ENCODE measurements around the gene VEZT. TPM values are rescaled to one million over a fixed set of nuclear protein-coding genes. Genes with fewer than 3 reads are reported as not detected.
"Not testable (repeated sequence)": the region's sequence is repeated elsewhere in the genome, so short reads cannot be mapped to it uniquely, and the experiment has no call there.

The VEZT gene
- total RNA-seq, 1 experiment from 2014 or later = 46.4 TPM

DNA sequence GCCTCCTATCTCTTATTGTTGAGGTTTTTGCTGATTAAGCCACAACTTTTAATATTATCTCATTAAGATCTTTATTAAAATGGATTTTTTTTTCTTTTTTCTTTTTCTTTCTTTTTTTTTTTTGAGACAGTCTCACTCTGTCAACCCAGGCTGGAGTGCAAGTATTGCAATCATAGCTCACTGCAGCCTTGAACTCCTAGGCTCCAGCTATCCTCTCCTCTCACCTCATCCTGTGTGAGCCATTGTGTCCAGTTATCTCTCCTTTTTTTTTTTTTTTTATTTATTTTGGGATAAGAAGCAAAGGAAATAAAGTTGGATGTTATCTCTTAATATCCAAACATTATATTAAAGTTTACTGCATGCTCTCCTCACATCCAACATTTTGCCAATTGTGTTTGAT, 12.7 kb downstream of the VEZT start:
- TF ChIP-seq ELF1 (IDR thresholded peaks at IDR 0.05; ENCODE audit: borderline replicate concordance, low read depth) = no peak
- TF ChIP-seq EZH2phosphoT487 (IDR thresholded peaks at IDR 0.05; ENCODE audit: borderline replicate concordance) = no peak
- no peak for TF ChIP-seq YY1 (IDR thresholded peaks at IDR 0.05; ENCODE audit: extremely low read depth, insufficient replicate concordance, low read depth, low read length)
- no peak for TF ChIP-seq CEBPB (IDR thresholded peaks at IDR 0.05; ENCODE audit: low read depth)
- TF ChIP-seq ZFX (IDR thresholded peaks at IDR 0.05) = no peak
- no peak for TF ChIP-seq EGR1 (IDR thresholded peaks at IDR 0.05; ENCODE audit: low read depth)
- no peak for TF ChIP-seq CBX3 (IDR thresholded peaks at IDR 0.05; ENCODE audit: low read depth)
- TF ChIP-seq EZH2 (IDR thresholded peaks at IDR 0.05) = no peak
- TF ChIP-seq, protein P1, sequence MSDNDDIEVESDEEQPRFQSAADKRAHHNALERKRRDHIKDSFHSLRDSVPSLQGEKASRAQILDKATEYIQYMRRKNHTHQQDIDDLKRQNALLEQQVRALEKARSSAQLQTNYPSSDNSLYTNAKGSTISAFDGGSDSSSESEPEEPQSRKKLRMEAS (IDR thresholded peaks at IDR 0.05) = no peak
- Histone ChIP-seq H3K36me3 (ENCODE audit: control insufficient read depth in 1 of 2, insufficient read depth in 2 of 2, low read length in 2 of 2) (no peaks in the 10 kb centered on the region), H3K27me3 (ENCODE audit: insufficient read depth, low read length) (no peaks in the 10 kb centered on the region), H2AFZ (ENCODE audit: low read depth, low read length, poor library complexity, severe bottlenecking) (no peak overlapping the region), H3K4me1 (ENCODE audit: control insufficient read depth in 1 of 2, insufficient read depth in 2 of 2, low read length in 2 of 2) (peaks cover 3 to 16% of the 10 kb centered on the region in 2 experiments; a peak in 3 of 4 replicates), H3K79me2 (ENCODE audit: insufficient read depth, low read length) (peaks cover 88% of the 10 kb centered on the region), H3K9me3 (ENCODE audit: control insufficient read depth in 1 of 2, insufficient read depth in 1 of 2, low read depth in 1 of 2, low read length in 2 of 2) (no peaks in the 10 kb centered on the region), H3K27ac (ENCODE audit: low read depth, low read length) (no peak overlapping the region), H3K9me2 (ENCODE audit: insufficient read depth) (no peaks in the 10 kb centered on the region), H3K4me3 (replicated peaks in 1 of 2; ENCODE audit: low read depth in 1 of 2, low read length in 2 of 2) (no peak overlapping the region), H3K9ac (ENCODE audit: low read length) (no peak overlapping the region), H4K20me1 (ENCODE audit: insufficient read depth) (no peaks in the 10 kb centered on the region), H3K4me2 (ENCODE audit: low read length) (no peak overlapping the region)
- ChIA-PET RAD21 (ENCODE audit: low non-redundant PET in 1 of 2, low total read pairs in 2 of 2, uncharacterized antibody in 2 of 2, unreplicated experiment in 2 of 2) (no interaction called here), POLR2A (interaction anchor here (1.4 kb wide), 1 partner anchor 244 kb away, joined by 3 read pairs; the partner anchor contains the start of gene METAP2), CTCF (no interaction called here)
- no TSS peak for BruUV-seq (replicated peaks)
- intact Hi-C loops (cut with micrococcal nuclease) = no loop called here
- no peak for DNase-seq (ENCODE audit: low read depth, low spot score)
- ATAC-seq = no peak

DNA sequence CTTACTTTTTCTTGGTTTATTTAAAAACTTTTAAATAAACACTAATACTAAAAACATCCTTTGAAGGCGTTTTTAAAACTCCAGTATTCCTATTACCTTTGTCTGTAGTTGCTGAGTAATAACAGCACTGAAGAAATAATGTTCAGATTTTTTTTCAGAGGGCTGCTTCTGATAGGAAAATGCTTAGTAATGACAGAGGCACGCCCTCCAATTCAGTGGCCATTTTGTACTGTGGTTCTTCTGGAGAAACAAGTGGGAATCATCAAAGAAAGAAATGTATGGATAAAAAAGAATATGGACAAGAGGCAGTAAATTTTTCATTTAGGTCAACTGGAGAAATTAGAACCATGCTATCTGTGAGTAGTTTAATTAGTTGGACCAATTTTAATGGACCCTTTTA, 13.6 kb downstream of the VEZT start:
- DNase-seq (ENCODE audit: low read depth, low spot score) (no peak), ATAC-seq (no peak)
- Histone ChIP-seq H3K9me2 (ENCODE audit: insufficient read depth) (no peaks in the 10 kb centered on the region), H4K20me1 (ENCODE audit: insufficient read depth) (no peaks in the 10 kb centered on the region), H3K36me3 (ENCODE audit: control insufficient read depth in 1 of 2, insufficient read depth in 2 of 2, low read length in 2 of 2) (no peaks in the 10 kb centered on the region), H3K4me2 (ENCODE audit: low read length) (peak overlapping the region; percentile 4; the same call in 1 of the 2 replicates), H3K27ac (ENCODE audit: low read depth, low read length) (no peak overlapping the region; the same call in 1 of the 2 replicates), H3K9me3 (ENCODE audit: control insufficient read depth in 1 of 2, insufficient read depth in 1 of 2, low read depth in 1 of 2, low read length in 2 of 2) (no peaks in the 10 kb centered on the region), H3K9ac (ENCODE audit: low read length) (no peak overlapping the region), H2AFZ (ENCODE audit: low read depth, low read length, poor library complexity, severe bottlenecking) (no peak overlapping the region), H3K4me3 (replicated peaks in 1 of 2; ENCODE audit: low read depth in 1 of 2, low read length in 2 of 2) (no peak overlapping the region), H3K79me2 (ENCODE audit: insufficient read depth, low read length) (peaks cover 81% of the 10 kb centered on the region), H3K27me3 (ENCODE audit: insufficient read depth, low read length) (no peaks in the 10 kb centered on the region), H3K4me1 (ENCODE audit: control insufficient read depth in 1 of 2, insufficient read depth in 2 of 2, low read length in 2 of 2) (peaks cover 3 to 16% of the 10 kb centered on the region in 2 experiments; a peak in 3 of 4 replicates)
- intact Hi-C loops (cut with micrococcal nuclease) = no loop called here
- CTCF ChIA-PET = no interaction called here
- POLR2A ChIA-PET = interaction anchor here (1.4 kb wide), 1 partner anchor 243 kb away, joined by 3 read pairs; the partner anchor contains the start of gene METAP2
- RAD21 ChIA-PET (ENCODE audit: low non-redundant PET in 1 of 2, low total read pairs in 2 of 2, uncharacterized antibody in 2 of 2, unreplicated experiment in 2 of 2) = no interaction called here
- TF ChIP-seq EGR1 (IDR thresholded peaks at IDR 0.05; ENCODE audit: low read depth) (no peak), CEBPB (IDR thresholded peaks at IDR 0.05; ENCODE audit: low read depth) (no peak), EZH2phosphoT487 (IDR thresholded peaks at IDR 0.05; ENCODE audit: borderline replicate concordance) (no peak), RAD21 (IDR thresholded peaks at IDR 0.05; ENCODE audit: low read depth) (no peak), POLR2A (IDR thresholded peaks at IDR 0.05; ENCODE audit: borderline replicate concordance, extremely low read depth, insufficient read depth, insufficient read length) (no peak), SIN3A (IDR thresholded peaks at IDR 0.05; ENCODE audit: low read depth) (no peak), JUND (IDR thresholded peaks at IDR 0.05) (no peak)
- TF ChIP-seq, protein P1 (IDR thresholded peaks at IDR 0.05) = no peak
- BruUV-seq (replicated peaks) = no TSS peak

DNA sequence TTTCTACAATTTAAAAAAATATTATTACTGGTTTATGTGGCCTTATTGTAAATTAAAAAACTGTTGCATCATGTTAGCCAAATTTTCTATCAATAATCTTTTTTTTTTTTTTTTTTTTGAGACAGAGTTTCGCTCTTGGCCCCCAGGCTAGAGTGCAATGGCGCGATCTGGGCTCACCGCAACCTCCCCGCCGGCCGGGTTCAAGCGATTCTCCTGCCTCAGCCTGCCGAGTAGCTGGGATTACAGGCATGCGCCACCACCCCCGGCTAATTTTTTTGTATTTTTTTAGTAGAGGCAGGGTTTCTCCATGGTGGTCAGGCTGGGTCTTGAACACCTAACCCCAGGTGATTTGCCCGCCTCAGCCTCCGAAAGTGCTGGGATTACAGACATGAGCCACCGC, 16.6 kb downstream of the VEZT start:
- H3K27ac ChIP-seq (ENCODE audit: low read depth, low read length); H3K9me2 ChIP-seq (ENCODE audit: insufficient read depth); H3K9ac ChIP-seq (ENCODE audit: low read length); H3K4me2 ChIP-seq (ENCODE audit: low read length); H3K27me3 ChIP-seq (ENCODE audit: insufficient read depth, low read length); H2AFZ ChIP-seq (ENCODE audit: low read depth, low read length, poor library complexity, severe bottlenecking); H3K36me3 ChIP-seq (ENCODE audit: control insufficient read depth in 1 of 2, insufficient read depth in 2 of 2, low read length in 2 of 2); H3K4me3 ChIP-seq (replicated peaks in 1 of 2; ENCODE audit: low read depth in 1 of 2, low read length in 2 of 2); CTCF ChIA-PET; RAD21 ChIA-PET (ENCODE audit: low non-redundant PET in 1 of 2, low total read pairs in 2 of 2, uncharacterized antibody in 2 of 2, unreplicated experiment in 2 of 2); H4K20me1 ChIP-seq (ENCODE audit: insufficient read depth); DNase-seq (ENCODE audit: low read depth, low spot score); ATAC-seq; intact Hi-C loops (cut with micrococcal nuclease); H3K9me3 ChIP-seq (ENCODE audit: control insufficient read depth in 1 of 2, insufficient read depth in 1 of 2, low read depth in 1 of 2, low read length in 2 of 2); POLR2A ChIA-PET; BruUV-seq (replicated peaks): not testable (repeated sequence)
- Histone ChIP-seq H3K4me1 (ENCODE audit: control insufficient read depth in 1 of 2, insufficient read depth in 2 of 2, low read length in 2 of 2) (peaks cover 3 to 16% of the 10 kb centered on the region in 2 experiments; a peak in 3 of 4 replicates), H3K79me2 (ENCODE audit: insufficient read depth, low read length) (peaks cover 83% of the 10 kb centered on the region)

Data from HCT116 (cell line).